Measurements from ENCODE around the gene POLA2.

The POLA2 gene

GRCh38 chr11:65288706-65289536 lies 27.2 kb downstream of the POLA2 start:
- DNase-seq: no peak

- DNase-seq: peak; percentile 83
These were observed 28.8 kb downstream of the POLA2 start for GRCh38 chr11:65290448-65291165.

- DNase-seq: no peak
These were observed 29.9 kb downstream of the POLA2 start for GRCh38 chr11:65291613-65292012.

- no peak for DNase-seq
These were observed 31.1 kb downstream of the POLA2 start for GRCh38 chr11:65292890-65293289.

GRCh38 chr11:65293909-65294381 lies 32.2 kb downstream of the POLA2 start:
- DNase-seq: no peak

- no peak for DNase-seq
These were observed 33.2 kb downstream of the POLA2 start for GRCh38 chr11:65295001-65295400.

GRCh38 chr11:65295571-65296341 lies 34.0 kb downstream of the POLA2 start:
- no peak for DNase-seq

GRCh38 chr11:65297026-65297672 lies 35.4 kb downstream of the POLA2 start:
- no peak for DNase-seq

GRCh38 chr11:65298131-65298535 lies 36.4 kb downstream of the POLA2 start:
- no peak for DNase-seq

- no peak for DNase-seq
These were observed 37.0 kb downstream of the POLA2 start for GRCh38 chr11:65298655-65299179.

- DNase-seq: no peak
These were observed 39.0 kb downstream of the POLA2 start for GRCh38 chr11:65300621-65301275.

- DNase-seq: no peak
These were observed 39.9 kb downstream of the POLA2 start for GRCh38 chr11:65301491-65302329.

GRCh38 chr11:65303555-65303954 lies 41.8 kb downstream of the POLA2 start:
- DNase-seq: no peak

GRCh38 chr11:65304110-65304509 lies 42.3 kb downstream of the POLA2 start:
- DNase-seq: no peak

GRCh38 chr11:65304613-65305012 lies 42.9 kb downstream of the POLA2 start:
- no peak for DNase-seq

- DNase-seq: no peak
These were observed 43.9 kb downstream of the POLA2 start for GRCh38 chr11:65305501-65306268.

- DNase-seq: no peak
These were observed 45.8 kb downstream of the POLA2 start for GRCh38 chr11:65307298-65308229.

GRCh38 chr11:65308281-65308891 lies 46.6 kb downstream of the POLA2 start:
- DNase-seq: no peak

GRCh38 chr11:65309006-65309405 lies 47.2 kb downstream of the POLA2 start:
- no peak for DNase-seq
